Measurements from ENCODE around the gene UBA6. TPM values are rescaled to one million over a fixed set of nuclear protein-coding genes. Genes with fewer than 3 reads are reported as not detected.
A peak's percentile ranks its signal among the peaks of the same experiment; 100 is the strongest.

Gene UBA6
- total and polyA plus RNA-seq, 9 of the 15 experiments (the other 6 are each of a cell fraction or from before 2014, with no cell fraction given): 22.9 to 139 (median 94.6) TPM

DNA sequence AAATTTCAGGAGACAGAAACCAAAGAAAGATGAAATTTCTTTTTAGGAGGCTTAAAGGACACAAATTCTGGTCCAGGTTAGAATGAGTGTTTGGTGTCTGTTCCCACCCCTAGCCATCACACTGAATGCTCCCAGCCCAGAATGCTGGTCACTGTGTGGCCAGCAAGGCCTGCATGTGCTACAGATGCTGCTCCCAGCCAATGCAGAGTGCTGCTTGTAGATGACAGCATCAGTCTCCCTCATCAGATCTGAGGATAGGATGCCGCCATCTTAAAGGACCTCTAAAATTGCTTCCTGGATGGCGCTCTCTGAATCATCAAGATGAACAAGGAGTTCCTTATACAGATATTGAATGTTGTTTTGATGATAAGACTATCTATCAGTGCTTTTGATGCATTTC lies 17.9 kb upstream of the UBA6 start:
- Histone ChIP-seq H4K20me1 (replicated peaks; ENCODE audit: control insufficient read depth, insufficient read depth, low read length) (no peaks in the 10 kb centered on the region), H3K4me1 (replicated peaks in 1 of 2; ENCODE audit: control insufficient read depth in 2 of 2, insufficient read depth in 2 of 2, low read length in 2 of 2) (peaks cover 24 to 50% of the 10 kb centered on the region in 2 experiments), H2AFZ (ENCODE audit: low read depth, low read length) (no peak overlapping the region), H3K9me1 (ENCODE audit: control insufficient read depth, insufficient read depth, low read length) (no peaks in the 10 kb centered on the region), H3K4me2 (ENCODE audit: insufficient read depth, low read length) (no peak overlapping the region), H3K4me3 (no peak overlapping the region), H3K9ac (ENCODE audit: insufficient read depth in 1 of 2, low read depth in 2 of 2, low read length in 2 of 2) (no peak overlapping the region; a peak in 1 of 4 replicates), H3K79me2 (ENCODE audit: control insufficient read depth, insufficient read depth, low read length) (peaks cover 67% of the 10 kb centered on the region), H3K9me3 (replicated peaks; ENCODE audit: control insufficient read depth, insufficient read depth, low read depth, low read length) (no peaks in the 10 kb centered on the region), H3K27me3 (ENCODE audit: control insufficient read depth in 2 of 2, insufficient read depth in 2 of 2, low read length in 2 of 2) (no peaks in the 10 kb centered on the region), H3K27ac (ENCODE audit: extremely low read depth, low read depth, low read length) (peak overlapping the region; percentile 36; the same call in 1 of the 3 replicates), H3K36me3 (ENCODE audit: control insufficient read depth, insufficient read depth, low read length) (peaks cover 41% of the 10 kb centered on the region)
- peak; percentile 7; the same call in 1 of the 3 replicates for ATAC-seq
- intact Hi-C loops (cut with micrococcal nuclease) (no loop called here), in situ Hi-C loops (cut with MboI) (no loop called here)
- no peak for FAIRE-seq
- ChIA-PET POLR2A (no interaction called here), CTCF (ENCODE audit: low intra/inter-chr PET ratio) (no interaction called here)
- DNase-seq (ENCODE audit: extremely low read depth in 1 of 4, low spot score in 3 of 4): peak in 1 of 4 experiments; percentile 52
- TF ChIP-seq, protein P1, sequence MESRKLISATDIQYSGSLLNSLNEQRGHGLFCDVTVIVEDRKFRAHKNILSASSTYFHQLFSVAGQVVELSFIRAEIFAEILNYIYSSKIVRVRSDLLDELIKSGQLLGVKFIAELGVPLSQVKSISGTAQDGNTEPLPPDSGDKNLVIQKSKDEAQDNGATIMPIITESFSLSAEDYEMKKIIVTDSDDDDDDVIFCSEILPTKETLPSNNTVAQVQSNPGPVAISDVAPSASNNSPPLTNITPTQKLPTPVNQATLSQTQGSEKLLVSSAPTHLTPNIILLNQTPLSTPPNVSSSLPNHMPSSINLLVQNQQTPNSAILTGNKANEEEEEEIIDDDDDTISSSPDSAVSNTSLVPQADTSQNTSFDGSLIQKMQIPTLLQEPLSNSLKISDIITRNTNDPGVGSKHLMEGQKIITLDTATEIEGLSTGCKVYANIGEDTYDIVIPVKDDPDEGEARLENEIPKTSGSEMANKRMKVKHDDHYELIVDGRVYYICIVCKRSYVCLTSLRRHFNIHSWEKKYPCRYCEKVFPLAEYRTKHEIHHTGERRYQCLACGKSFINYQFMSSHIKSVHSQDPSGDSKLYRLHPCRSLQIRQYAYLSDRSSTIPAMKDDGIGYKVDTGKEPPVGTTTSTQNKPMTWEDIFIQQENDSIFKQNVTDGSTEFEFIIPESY (CRISPR knock-in tag; IDR thresholded peaks at IDR 0.05): peak; percentile 81
- peak in 1 of 2 experiments; percentile 18; a peak in 1 of 4 replicates for TF ChIP-seq RCOR1 (IDR thresholded peaks at IDR 0.05; ENCODE audit: borderline replicate concordance in 1 of 2, low read depth in 2 of 2, low read length in 2 of 2)
- TF ChIP-seq, protein P2, sequence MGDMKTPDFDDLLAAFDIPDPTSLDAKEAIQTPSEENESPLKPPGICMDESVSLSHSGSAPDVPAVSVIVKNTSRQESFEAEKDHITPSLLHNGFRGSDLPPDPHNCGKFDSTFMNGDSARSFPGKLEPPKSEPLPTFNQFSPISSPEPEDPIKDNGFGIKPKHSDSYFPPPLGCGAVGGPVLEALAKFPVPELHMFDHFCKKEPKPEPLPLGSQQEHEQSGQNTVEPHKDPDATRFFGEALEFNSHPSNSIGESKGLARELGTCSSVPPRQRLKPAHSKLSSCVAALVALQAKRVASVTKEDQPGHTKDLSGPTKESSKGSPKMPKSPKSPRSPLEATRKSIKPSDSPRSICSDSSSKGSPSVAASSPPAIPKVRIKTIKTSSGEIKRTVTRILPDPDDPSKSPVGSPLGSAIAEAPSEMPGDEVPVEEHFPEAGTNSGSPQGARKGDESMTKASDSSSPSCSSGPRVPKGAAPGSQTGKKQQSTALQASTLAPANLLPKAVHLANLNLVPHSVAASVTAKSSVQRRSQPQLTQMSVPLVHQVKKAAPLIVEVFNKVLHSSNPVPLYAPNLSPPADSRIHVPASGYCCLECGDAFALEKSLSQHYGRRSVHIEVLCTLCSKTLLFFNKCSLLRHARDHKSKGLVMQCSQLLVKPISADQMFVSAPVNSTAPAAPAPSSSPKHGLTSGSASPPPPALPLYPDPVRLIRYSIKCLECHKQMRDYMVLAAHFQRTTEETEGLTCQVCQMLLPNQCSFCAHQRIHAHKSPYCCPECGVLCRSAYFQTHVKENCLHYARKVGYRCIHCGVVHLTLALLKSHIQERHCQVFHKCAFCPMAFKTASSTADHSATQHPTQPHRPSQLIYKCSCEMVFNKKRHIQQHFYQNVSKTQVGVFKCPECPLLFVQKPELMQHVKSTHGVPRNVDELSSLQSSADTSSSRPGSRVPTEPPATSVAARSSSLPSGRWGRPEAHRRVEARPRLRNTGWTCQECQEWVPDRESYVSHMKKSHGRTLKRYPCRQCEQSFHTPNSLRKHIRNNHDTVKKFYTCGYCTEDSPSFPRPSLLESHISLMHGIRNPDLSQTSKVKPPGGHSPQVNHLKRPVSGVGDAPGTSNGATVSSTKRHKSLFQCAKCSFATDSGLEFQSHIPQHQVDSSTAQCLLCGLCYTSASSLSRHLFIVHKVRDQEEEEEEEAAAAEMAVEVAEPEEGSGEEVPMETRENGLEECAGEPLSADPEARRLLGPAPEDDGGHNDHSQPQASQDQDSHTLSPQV (IDR thresholded peaks at IDR 0.05): 0 out of 2 replicates have a peak, but pooled peaks have one; percentile 31
- TF ChIP-seq SPI1 (IDR thresholded peaks at IDR 0.05; ENCODE audit: borderline replicate concordance, low read depth, low read length): no peak
- TF ChIP-seq KDM5B (IDR thresholded peaks at IDR 0.05; ENCODE audit: insufficient replicate concordance, low read depth, low read length): no peak
- TF ChIP-seq, protein P3, sequence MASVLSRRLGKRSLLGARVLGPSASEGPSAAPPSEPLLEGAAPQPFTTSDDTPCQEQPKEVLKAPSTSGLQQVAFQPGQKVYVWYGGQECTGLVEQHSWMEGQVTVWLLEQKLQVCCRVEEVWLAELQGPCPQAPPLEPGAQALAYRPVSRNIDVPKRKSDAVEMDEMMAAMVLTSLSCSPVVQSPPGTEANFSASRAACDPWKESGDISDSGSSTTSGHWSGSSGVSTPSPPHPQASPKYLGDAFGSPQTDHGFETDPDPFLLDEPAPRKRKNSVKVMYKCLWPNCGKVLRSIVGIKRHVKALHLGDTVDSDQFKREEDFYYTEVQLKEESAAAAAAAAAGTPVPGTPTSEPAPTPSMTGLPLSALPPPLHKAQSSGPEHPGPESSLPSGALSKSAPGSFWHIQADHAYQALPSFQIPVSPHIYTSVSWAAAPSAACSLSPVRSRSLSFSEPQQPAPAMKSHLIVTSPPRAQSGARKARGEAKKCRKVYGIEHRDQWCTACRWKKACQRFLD (CRISPR knock-in tag; IDR thresholded peaks at IDR 0.05): 0 out of 2 replicates have a peak, but pooled peaks have one; percentile 32
- 73% methylated on average over 2 of the region's 2 CpGs for WGBS (ENCODE audit: insufficient coverage, low coverage, missing lambda C conversion rate)
- BruUV-seq (replicated peaks): no TSS peak

All from K562 (cell line).